Middle frontal gyrus (tissue), 1 donor: ENCODE results near the gene CHST14.
"Not testable (repeated sequence)": the region's sequence is repeated elsewhere in the genome, so short reads cannot be mapped to it uniquely, and the experiment has no call there.

Experiments used
- DNase-seq: peaks from one replicate; pipeline ENCODE4 v3.0.0-alpha.2; 2015; ENCODE audit warnings: low spot score; ENCODE audit errors: extremely low spot score

Gene CHST14

GRCh38 chr15:40440743-40441564 is 29.8 kb upstream of the CHST14 start, which contains the start of gene BAHD1:
TSS of gene BAHD1 (plus strand) at chr15:40440953. CDS start at chr15:40458465, 17,512 bp downstream.
- DNase-seq, result peak; percentile 89

GRCh38 chr15:40441565-40442531 is 28.9 kb upstream of the CHST14 start:
- DNase-seq, result no peak

- no peak for DNase-seq
Observed at GRCh38 chr15:40443255-40443654, 27.5 kb upstream of the CHST14 start.

GRCh38 chr15:40443846-40444245 is 26.9 kb upstream of the CHST14 start:
- DNase-seq, result no peak

GRCh38 chr15:40444736-40445135 is 26.0 kb upstream of the CHST14 start:
- DNase-seq, result no peak

GRCh38 chr15:40445421-40445922 is 25.3 kb upstream of the CHST14 start:
- DNase-seq, result no peak

- no peak for DNase-seq
Observed at GRCh38 chr15:40446144-40446543, 24.6 kb upstream of the CHST14 start.

GRCh38 chr15:40448354-40448753 is 22.4 kb upstream of the CHST14 start:
- no peak for DNase-seq

- DNase-seq, result no peak
Observed at GRCh38 chr15:40449275-40449674, 21.5 kb upstream of the CHST14 start.

GRCh38 chr15:40450047-40450446 is 20.7 kb upstream of the CHST14 start:
- no peak for DNase-seq

- DNase-seq, result no peak
Observed at GRCh38 chr15:40451527-40452158, 19.1 kb upstream of the CHST14 start.

GRCh38 chr15:40452296-40453090 is 18.3 kb upstream of the CHST14 start:
- no peak for DNase-seq

GRCh38 chr15:40453941-40454340 is 16.8 kb upstream of the CHST14 start:
- not testable (repeated sequence) for DNase-seq

GRCh38 chr15:40454904-40455391 is 15.8 kb upstream of the CHST14 start:
- DNase-seq, result no peak

GRCh38 chr15:40456299-40456712 is 14.5 kb upstream of the CHST14 start:
- no peak for DNase-seq

- DNase-seq, result no peak
Observed at GRCh38 chr15:40456738-40457137, 14.0 kb upstream of the CHST14 start.

GRCh38 chr15:40458495-40459371 is 12.1 kb upstream of the CHST14 start:
- no peak for DNase-seq

GRCh38 chr15:40459391-40460015 is 11.3 kb upstream of the CHST14 start:
- no peak for DNase-seq

GRCh38 chr15:40460404-40460803 is 10.4 kb upstream of the CHST14 start:
- no peak for DNase-seq
